IPS DF 6.9 (cell line): Measurements from ENCODE around the gene ATP6V0D1.
"Not testable (repeated sequence)": the region's sequence is repeated elsewhere in the genome, so short reads cannot be mapped to it uniquely, and the experiment has no call there.

Experiments used
- DNase-seq: peaks from one replicate; pipeline ENCODE4 v3.0.0-alpha.2; 2013; ENCODE audit warnings: low read depth, low spot score
- H3K27ac ChIP-seq: one replicate; pipeline ENCODE4 v1.5.1; 2013; ENCODE audit warnings: low read length, control low read depth
- H3K27me3 ChIP-seq: 2 replicates; pipeline ENCODE4 v1.6.1; 2013; ENCODE audit warnings: mild to moderate bottlenecking, low read length; ENCODE audit not compliant: control insufficient read depth, insufficient read depth
- H3K36me3 ChIP-seq: 2 replicates; pipeline ENCODE4 v1.6.1; 2013; ENCODE audit warnings: low read length; ENCODE audit not compliant: control insufficient read depth, insufficient read depth
- H3K4me1 ChIP-seq: 2 replicates; pipeline ENCODE4 v1.6.1; 2013; ENCODE audit warnings: low read length; ENCODE audit not compliant: control insufficient read depth, insufficient read depth
- H3K4me3 ChIP-seq: 2 replicates; pipeline ENCODE4 v1.5.1; 2013; ENCODE audit warnings: mild to moderate bottlenecking, low read length
- H3K9me3 ChIP-seq: 2 replicates; pipeline ENCODE4 v1.6.1; 2013; ENCODE audit warnings: low read length, inconsistent platforms; ENCODE audit not compliant: control insufficient read depth, insufficient read depth
- WGBS: extraction: QIAGEN DNeasy Blood & Tissue Kit; methylation state at CpG from one replicate; pipeline ENCODE4 v1.1.7; 2013; ENCODE audit warnings: mixed read lengths, missing lambda C conversion rate; ENCODE audit not compliant: insufficient read length, insufficient coverage; 5-methylcytosine and 5-hydroxymethylcytosine counted together

Gene ATP6V0D1

GRCh38 chr16:67519242-67519641 is 38.3 kb upstream of the ATP6V0D1 start:
- Histone ChIP-seq H3K27ac (no peak overlapping the region), H3K36me3 (no peaks in the 10 kb centered on the region; the same call in 1 of the 2 replicates), H3K9me3 (no peaks in the 10 kb centered on the region), H3K4me3 (no peak overlapping the region), H3K27me3 (no peaks in the 10 kb centered on the region; the same call in 1 of the 2 replicates), H3K4me1 (no peaks in the 10 kb centered on the region)
- no CpG with 5 or more reads among the region's 4 CpGs for WGBS
- DNase-seq: no peak

GRCh38 chr16:67518676-67519075 is 37.7 kb upstream of the ATP6V0D1 start:
- H3K27me3 ChIP-seq: no peaks in the 10 kb centered on the region; the same call in 1 of the 2 replicates
- H3K4me1 ChIP-seq: no peaks in the 10 kb centered on the region
- H3K9me3 ChIP-seq: no peaks in the 10 kb centered on the region
- no peaks in the 10 kb centered on the region; the same call in 1 of the 2 replicates for H3K36me3 ChIP-seq
- DNase-seq: no peak
- WGBS: no CpG with 5 or more reads among the region's 8 CpGs
- no peak overlapping the region for H3K4me3 ChIP-seq
- H3K27ac ChIP-seq: no peak overlapping the region

GRCh38 chr16:67517661-67518423 is 36.9 kb upstream of the ATP6V0D1 start:
- H3K27me3 ChIP-seq: no peaks in the 10 kb centered on the region
- H3K36me3 ChIP-seq: no peaks in the 10 kb centered on the region; the same call in 1 of the 2 replicates
- WGBS: no CpG with 5 or more reads among the region's 11 CpGs
- DNase-seq: no peak
- no peak overlapping the region for H3K4me3 ChIP-seq
- H3K9me3 ChIP-seq: no peaks in the 10 kb centered on the region
- no peak overlapping the region for H3K27ac ChIP-seq
- no peaks in the 10 kb centered on the region for H3K4me1 ChIP-seq

GRCh38 chr16:67517155-67517445 is 36.1 kb upstream of the ATP6V0D1 start:
- Histone ChIP-seq H3K4me3 (no peak overlapping the region), H3K9me3 (no peaks in the 10 kb centered on the region), H3K4me1 (no peaks in the 10 kb centered on the region), H3K36me3 (no peaks in the 10 kb centered on the region; the same call in 1 of the 2 replicates), H3K27ac (no peak overlapping the region), H3K27me3 (no peaks in the 10 kb centered on the region)
- no peak for DNase-seq
- no CpG with 5 or more reads among the region's 3 CpGs for WGBS

- H3K4me3 ChIP-seq: no peak overlapping the region
- no peak for DNase-seq
- H3K36me3 ChIP-seq: no peaks in the 10 kb centered on the region; the same call in 1 of the 2 replicates
- no peaks in the 10 kb centered on the region for H3K9me3 ChIP-seq
- H3K27me3 ChIP-seq: no peaks in the 10 kb centered on the region
- WGBS: no CpG with 5 or more reads among the region's 12 CpGs
- no peak overlapping the region for H3K27ac ChIP-seq
- H3K4me1 ChIP-seq: no peaks in the 10 kb centered on the region
Measured at GRCh38 chr16:67516296-67517154, 35.6 kb upstream of the ATP6V0D1 start.

GRCh38 chr16:67514382-67514828 is 33.4 kb upstream of the ATP6V0D1 start:
- Histone ChIP-seq H3K9me3 (no peaks in the 10 kb centered on the region), H3K4me3 (no peak overlapping the region), H3K36me3 (no peaks in the 10 kb centered on the region; the same call in 1 of the 2 replicates), H3K27me3 (no peaks in the 10 kb centered on the region), H3K4me1 (no peaks in the 10 kb centered on the region), H3K27ac (no peak overlapping the region)
- no CpG with 5 or more reads among the region's 8 CpGs for WGBS
- no peak for DNase-seq

GRCh38 chr16:67513892-67514291 is 32.9 kb upstream of the ATP6V0D1 start:
- not testable (repeated sequence) for DNase-seq, H3K9me3 ChIP-seq, H3K27me3 ChIP-seq, H3K4me3 ChIP-seq, H3K36me3 ChIP-seq, H3K4me1 ChIP-seq, H3K27ac ChIP-seq
- WGBS: no CpG with 5 or more reads among the region's 1 CpG

GRCh38 chr16:67509016-67509415 is 28.1 kb upstream of the ATP6V0D1 start:
- no peaks in the 10 kb centered on the region; the same call in 1 of the 2 replicates for H3K27me3 ChIP-seq

GRCh38 chr16:67506468-67506867 is 25.5 kb upstream of the ATP6V0D1 start:
- Histone ChIP-seq H3K27ac (no peak overlapping the region), H3K4me3 (no peak overlapping the region), H3K4me1 (no peaks in the 10 kb centered on the region), H3K27me3 (no peaks in the 10 kb centered on the region; the same call in 1 of the 2 replicates), H3K36me3 (no peaks in the 10 kb centered on the region), H3K9me3 (no peaks in the 10 kb centered on the region)
- WGBS: no CpG with 5 or more reads among the region's 8 CpGs
- DNase-seq: no peak

More at GRCh38 chr16:67509016-67509415, 28.1 kb upstream of the ATP6V0D1 start:
- no CpG with 5 or more reads among the region's 4 CpGs for WGBS
- DNase-seq: no peak
- no peak overlapping the region for H3K4me3 ChIP-seq
- no peaks in the 10 kb centered on the region for H3K36me3 ChIP-seq
- no peaks in the 10 kb centered on the region for H3K4me1 ChIP-seq
- H3K27ac ChIP-seq: no peak overlapping the region
- H3K9me3 ChIP-seq: no peaks in the 10 kb centered on the region
